ENCODE results near the gene GPR156.

- no peak for TF ChIP-seq CTCF (IDR thresholded peaks at IDR 0.05; ENCODE audit: extremely low read depth in 1 of 2, insufficient read depth in 1 of 2, low read depth in 1 of 2, low read length in 2 of 2)
- no peak for TF ChIP-seq POLR2AphosphoS5 (IDR thresholded peaks at IDR 0.05; ENCODE audit: insufficient read depth, low read depth, low read length)
- TF ChIP-seq POLR2A (IDR thresholded peaks at IDR 0.05; ENCODE audit: low read depth, low read length): no peak
- TF ChIP-seq MAX (IDR thresholded peaks at IDR 0.05; ENCODE audit: insufficient read depth, insufficient read length): no peak
Measured at GRCh38 chr3:120196812-120197211, 88.2 kb downstream of the GPR156 start.

All from endothelial cell of umbilical vein (primary cell).